Measurements from ENCODE around the gene OR13C4.
"Not testable (repeated sequence)": the region's sequence is repeated elsewhere in the genome, so short reads cannot be mapped to it uniquely, and the experiment has no call there.

The OR13C4 gene

DNA sequence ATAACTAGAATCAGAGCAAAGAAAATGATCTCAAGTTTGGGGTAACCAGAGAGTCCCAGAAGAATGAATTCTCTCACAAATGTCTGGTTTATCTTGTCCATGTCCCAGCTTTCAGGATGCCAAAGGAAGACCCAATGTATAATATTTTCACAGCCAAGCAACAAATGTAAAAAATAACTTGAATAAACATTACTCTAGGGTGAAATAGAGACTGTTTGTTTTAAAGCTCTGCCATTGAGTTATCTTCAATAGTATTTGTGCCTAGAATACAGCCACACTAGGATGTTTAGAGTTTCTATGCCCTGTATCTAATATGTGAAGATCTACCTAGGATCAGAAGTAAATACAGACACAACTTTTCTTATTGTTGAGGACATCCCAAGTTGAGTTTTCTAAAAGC is at the start of gene OR13C4:
TSS of gene OR13C4 (minus strand) at position 101 of the 400 bp plus-strand sequence. CDS start at position 101, 0 bp downstream.
- Mint-ChIP-seq H3K4me1 (no peaks in the 10 kb centered on the region), H3K27ac (no peak within 1 kb of the TSS), H3K27me3 (no peaks in the 10 kb centered on the region), H3K9me3 (peaks cover 7% of the 10 kb centered on the region), H3K4me3 (no peak within 1 kb of the TSS), H3K36me3 (no peaks in the 10 kb centered on the region)
- ATAC-seq, result no peak

DNA sequence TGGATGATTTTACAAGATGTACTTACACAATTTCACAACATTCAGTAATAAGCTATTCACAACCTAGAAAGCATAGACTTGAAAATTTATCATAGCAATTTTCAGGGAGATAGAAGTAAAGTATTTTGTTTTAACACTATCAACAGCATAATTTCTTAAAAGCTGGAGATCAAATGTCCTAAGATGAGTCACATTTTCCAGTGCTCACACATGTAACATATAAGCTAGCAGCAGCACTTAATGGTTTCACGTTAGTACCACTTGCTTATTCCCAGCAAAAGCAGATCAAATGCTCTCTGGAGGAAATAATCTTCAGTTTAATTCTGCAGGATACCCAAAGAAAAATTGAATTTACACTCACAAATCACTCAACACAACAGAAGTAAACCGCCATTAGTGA is 48.4 kb upstream of the OR13C4 start:
- Mint-ChIP-seq H3K27me3 (no peaks in the 10 kb centered on the region), H3K4me3 (no peak overlapping the region), H3K4me1 (no peaks in the 10 kb centered on the region), H3K27ac (no peak overlapping the region), H3K36me3 (no peaks in the 10 kb centered on the region), H3K9me3 (peaks cover 7% of the 10 kb centered on the region)
- ATAC-seq, result no peak

- H3K9me3 Mint-ChIP-seq, result peaks cover 7% of the 10 kb centered on the region
- no peaks in the 10 kb centered on the region for H3K36me3 Mint-ChIP-seq
- no peaks in the 10 kb centered on the region for H3K27me3 Mint-ChIP-seq
- no peak overlapping the region for H3K27ac Mint-ChIP-seq
- H3K4me1 Mint-ChIP-seq, result no peaks in the 10 kb centered on the region
- no peak for ATAC-seq
- H3K4me3 Mint-ChIP-seq, result no peak overlapping the region
These were observed 45.6 kb upstream of the OR13C4 start for GRCh38 chr9:104572612-104573011.

- Mint-ChIP-seq H3K27me3 (no peaks in the 10 kb centered on the region), H3K9me3 (peaks cover 4% of the 10 kb centered on the region), H3K36me3 (no peaks in the 10 kb centered on the region), H3K4me3 (no peak within 1 kb of the TSS), H3K4me1 (no peaks in the 10 kb centered on the region), H3K27ac (no peak within 1 kb of the TSS)
- no peak for ATAC-seq
These were observed 41.9 kb upstream of the OR13C4 start, which contains the start of gene OR13C8 for GRCh38 chr9:104568868-104569267. Gene OR13C8 (plus strand): TSS chr9:104569168. CDS start chr9:104569168, 0 bp downstream.

- Mint-ChIP-seq H3K27ac (no peak overlapping the region), H3K9me3 (peaks cover 2% of the 10 kb centered on the region), H3K27me3 (no peaks in the 10 kb centered on the region), H3K4me3 (no peak overlapping the region), H3K4me1 (no peaks in the 10 kb centered on the region), H3K36me3 (no peaks in the 10 kb centered on the region)
- ATAC-seq, result no peak
These were observed 37.3 kb upstream of the OR13C4 start for GRCh38 chr9:104564358-104564757.

- no peaks in the 10 kb centered on the region for H3K27me3 Mint-ChIP-seq
- H3K36me3 Mint-ChIP-seq, result no peaks in the 10 kb centered on the region
- peaks cover 6% of the 10 kb centered on the region for H3K9me3 Mint-ChIP-seq
- no peaks in the 10 kb centered on the region for H3K4me1 Mint-ChIP-seq
- ATAC-seq, result no peak
- no peak overlapping the region for H3K4me3 Mint-ChIP-seq
- no peak overlapping the region for H3K27ac Mint-ChIP-seq
These were observed 30.0 kb upstream of the OR13C4 start for GRCh38 chr9:104556830-104557634.

- Mint-ChIP-seq H3K4me3 (no peak overlapping the region), H3K9me3 (peaks cover 6% of the 10 kb centered on the region), H3K4me1 (no peaks in the 10 kb centered on the region), H3K36me3 (no peaks in the 10 kb centered on the region), H3K27me3 (no peaks in the 10 kb centered on the region), H3K27ac (no peak overlapping the region)
- ATAC-seq, result no peak
These were observed 28.5 kb upstream of the OR13C4 start for GRCh38 chr9:104555521-104555920.

GRCh38 chr9:104553261-104553660 is 26.3 kb upstream of the OR13C4 start:
- Mint-ChIP-seq H3K9me3 (peaks cover 6% of the 10 kb centered on the region), H3K27ac (no peak overlapping the region), H3K27me3 (no peaks in the 10 kb centered on the region), H3K4me1 (no peaks in the 10 kb centered on the region), H3K4me3 (no peak overlapping the region), H3K36me3 (no peaks in the 10 kb centered on the region)
- ATAC-seq, result no peak

GRCh38 chr9:104544644-104545043 is 17.6 kb upstream of the OR13C4 start:
- Mint-ChIP-seq H3K4me3 (no peak overlapping the region), H3K27me3 (no peaks in the 10 kb centered on the region), H3K36me3 (no peaks in the 10 kb centered on the region), H3K27ac (no peak overlapping the region), H3K4me1 (no peaks in the 10 kb centered on the region), H3K9me3 (peaks cover 2% of the 10 kb centered on the region)
- ATAC-seq, result no peak

GRCh38 chr9:104539275-104539674 is 12.3 kb upstream of the OR13C4 start:
- Mint-ChIP-seq H3K27ac (no peak overlapping the region), H3K4me1 (no peaks in the 10 kb centered on the region), H3K27me3 (no peaks in the 10 kb centered on the region), H3K36me3 (no peaks in the 10 kb centered on the region), H3K4me3 (no peak overlapping the region), H3K9me3 (no peaks in the 10 kb centered on the region)
- ATAC-seq, result no peak

GRCh38 chr9:104536756-104537155 is 9.7 kb upstream of the OR13C4 start, which contains the start of gene OR13C3:
Gene OR13C3 (minus strand): TSS chr9:104536856. CDS start chr9:104536723, 133 bp downstream.
- Mint-ChIP-seq H3K4me1 (no peaks in the 10 kb centered on the region), H3K27me3 (no peaks in the 10 kb centered on the region), H3K27ac (no peak within 1 kb of the TSS), H3K4me3 (no peak within 1 kb of the TSS), H3K9me3 (no peaks in the 10 kb centered on the region), H3K36me3 (no peaks in the 10 kb centered on the region)
- ATAC-seq, result no peak

DNA sequence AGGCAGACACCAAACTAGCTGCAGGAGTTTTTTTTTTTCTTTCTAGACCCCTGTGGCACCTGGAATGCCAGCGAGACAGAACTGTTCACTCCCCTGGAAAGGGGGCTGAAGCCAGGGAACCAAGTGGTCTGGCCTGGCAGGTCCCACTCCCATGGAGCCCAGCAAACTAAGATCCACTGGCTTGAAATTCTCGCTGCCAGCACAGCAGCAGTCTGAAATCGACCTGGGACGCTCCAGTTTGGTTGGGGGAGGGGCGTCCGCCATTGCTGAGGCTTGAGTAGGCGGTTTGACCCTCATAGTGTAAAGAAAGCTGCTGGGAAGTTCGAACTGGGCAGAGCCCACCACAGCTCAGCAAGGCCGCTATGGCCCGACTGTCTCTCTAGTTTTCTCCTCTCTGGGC is 6.8 kb downstream of the OR13C4 start:
- H3K36me3 Mint-ChIP-seq, ATAC-seq, H3K27me3 Mint-ChIP-seq, H3K27ac Mint-ChIP-seq, H3K4me1 Mint-ChIP-seq, H3K4me3 Mint-ChIP-seq, H3K9me3 Mint-ChIP-seq: not testable (repeated sequence)

DNA sequence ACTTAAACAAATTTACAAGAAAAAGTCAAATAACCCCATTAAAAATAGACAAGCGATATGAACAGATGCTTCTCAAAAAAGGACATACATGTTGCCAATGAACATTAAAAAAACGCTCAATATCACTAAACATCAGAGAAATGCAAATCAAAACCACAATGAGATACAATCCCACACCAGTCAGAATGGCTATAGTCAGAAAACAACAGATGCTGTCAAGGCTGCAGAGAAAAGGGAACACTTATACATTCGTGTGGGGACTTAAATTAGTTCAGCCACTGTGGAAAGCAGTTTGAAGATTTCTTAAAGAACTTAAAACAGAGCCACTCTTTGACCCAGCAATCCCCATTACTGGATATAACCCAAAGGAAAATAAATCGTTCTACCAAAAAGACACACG is 12.1 kb downstream of the OR13C4 start:
- ATAC-seq, result no peak
- Mint-ChIP-seq H3K4me1 (no peaks in the 10 kb centered on the region), H3K9me3 (peaks cover 2% of the 10 kb centered on the region), H3K36me3 (no peaks in the 10 kb centered on the region), H3K27me3 (peaks cover 10% of the 10 kb centered on the region), H3K4me3 (no peak overlapping the region), H3K27ac (no peak overlapping the region)

- no peak for ATAC-seq
- H3K9me3 Mint-ChIP-seq, result no peaks in the 10 kb centered on the region
- H3K36me3 Mint-ChIP-seq, result no peaks in the 10 kb centered on the region
- no peak overlapping the region for H3K4me3 Mint-ChIP-seq
- H3K4me1 Mint-ChIP-seq, result no peaks in the 10 kb centered on the region
- H3K27me3 Mint-ChIP-seq, result peaks cover 10% of the 10 kb centered on the region
- no peak overlapping the region for H3K27ac Mint-ChIP-seq
These were observed 20.4 kb downstream of the OR13C4 start for GRCh38 chr9:104506565-104506964.

GRCh38 chr9:104503963-104504362 is 23.0 kb downstream of the OR13C4 start, which contains the start of gene OR13F1:
Gene OR13F1 (plus strand): TSS chr9:104504263. CDS start chr9:104504263, 0 bp downstream.
- no peak for ATAC-seq
- Mint-ChIP-seq H3K4me1 (no peaks in the 10 kb centered on the region), H3K9me3 (no peaks in the 10 kb centered on the region)

DNA sequence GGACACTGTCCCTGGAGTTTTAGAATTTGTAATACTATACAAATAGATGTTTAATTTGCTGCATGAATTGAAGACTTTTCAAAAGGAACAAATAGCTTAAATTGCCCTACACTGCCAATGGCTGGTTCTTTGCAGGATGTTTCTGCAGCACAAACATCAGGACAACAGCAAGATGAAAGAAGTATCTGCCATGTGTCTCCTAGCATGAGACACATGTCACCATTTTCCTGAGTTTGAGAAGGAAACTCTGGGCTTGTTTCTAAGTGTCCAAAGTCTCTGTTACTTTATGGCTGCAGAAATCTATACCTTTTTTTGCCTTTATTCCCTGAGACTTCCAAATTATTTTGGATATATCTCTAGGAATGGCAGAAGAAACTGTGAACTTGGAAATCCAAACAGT is 23.6 kb downstream of the OR13C4 start:
- no peaks in the 10 kb centered on the region for H3K27me3 Mint-ChIP-seq
- H3K4me3 Mint-ChIP-seq, result no peak overlapping the region
- no peaks in the 10 kb centered on the region for H3K36me3 Mint-ChIP-seq
- no peak overlapping the region for H3K27ac Mint-ChIP-seq
- no peaks in the 10 kb centered on the region for H3K9me3 Mint-ChIP-seq
- no peak for ATAC-seq
- no peaks in the 10 kb centered on the region for H3K4me1 Mint-ChIP-seq

More at GRCh38 chr9:104503963-104504362, 23.0 kb downstream of the OR13C4 start, which contains the start of gene OR13F1:
- Mint-ChIP-seq H3K4me3 (no peak within 1 kb of the TSS), H3K27ac (no peak within 1 kb of the TSS), H3K36me3 (no peaks in the 10 kb centered on the region), H3K27me3 (no peaks in the 10 kb centered on the region)

All from stimulated activated memory B cell treated with anti-CD40 and anti-IgM and Interleukin-4, amounts not matched to agents 10 μg/mL and 1 μg/mL and 100 μg/mL, for 72 hours (primary cell).